HL-60 (cell line): ENCODE measurements around the gene GNAS.
"Not testable (repeated sequence)": the region's sequence is repeated elsewhere in the genome, so short reads cannot be mapped to it uniquely, and the experiment has no call there.

Experiments used
- DNase-seq, 2 experiments: peaks; one replicate each; pipeline ENCODE4 v3.0.0-alpha.2; 2010 to 2020; ENCODE audit warnings: low read depth in 1 of 2, low spot score in 1 of 2
- H3K27ac ChIP-seq: fragments of 250-450 bp; sonication (Bioruptor Pico); replicated peaks from 2 replicates; pipeline ENCODE4 v1.5.1; 2020; ENCODE audit warnings: mild to moderate bottlenecking, moderate library complexity
- H3K27me3 ChIP-seq: fragments of 250-450 bp; sonication (Bioruptor Pico); 2 replicates; pipeline ENCODE4 v1.5.1; 2021; ENCODE audit warnings: mild to moderate bottlenecking, moderate library complexity; ENCODE audit not compliant: insufficient read depth, poor library complexity, severe bottlenecking
- H3K4me3 ChIP-seq: replicated peaks from 2 replicates; pipeline ENCODE4 v1.5.1; 2011; ENCODE audit warnings: mild to moderate bottlenecking, control low read depth, low read length; ENCODE audit not compliant: insufficient read depth
- CTCF ChIP-seq: IDR thresholded peaks from one replicate; pipeline ENCODE4 v1.5.1; 2011; ENCODE audit warnings: low read length, control low read depth, inconsistent platforms; ENCODE audit not compliant: insufficient read depth
- GABPA ChIP-seq: IDR thresholded peaks from 2 replicates; pipeline ENCODE4 v1.6.1; 2012; ENCODE audit warnings: low read depth
- POLR2AphosphoS5 ChIP-seq: IDR thresholded peaks from 2 replicates; pipeline ENCODE4 v1.6.1; 2012; ENCODE audit warnings: low read depth
- REST ChIP-seq: IDR thresholded peaks from 2 replicates; pipeline ENCODE4 v1.6.1; 2012; ENCODE audit warnings: low read depth; ENCODE audit not compliant: insufficient replicate concordance
- SPI1 ChIP-seq: IDR thresholded peaks from 2 replicates; pipeline ENCODE4 v1.6.1; 2012; ENCODE audit warnings: low read depth, mild to moderate bottlenecking, borderline replicate concordance

The GNAS gene

GRCh38 chr20:58944610-58945009, 92.1 kb downstream of the GNAS start:
- H3K27ac ChIP-seq = no peak overlapping the region
- TF ChIP-seq REST (no peak), GABPA (no peak), POLR2AphosphoS5 (no peak), SPI1 (no peak), CTCF (no peak)
- DNase-seq = no peak
- no peak overlapping the region for H3K4me3 ChIP-seq
- H3K27me3 ChIP-seq = no peaks in the 10 kb centered on the region

- no peaks in the 10 kb centered on the region for H3K27me3 ChIP-seq
- no peak overlapping the region for H3K4me3 ChIP-seq
- H3K27ac ChIP-seq = no peak overlapping the region
- peak in 1 of 2 experiments; percentile 17 for DNase-seq
- TF ChIP-seq GABPA (no peak), SPI1 (0 out of 2 replicates have a peak, but pooled peaks have one; percentile 13), CTCF (no peak), POLR2AphosphoS5 (no peak), REST (no peak)
These were observed 93.6 kb downstream of the GNAS start for GRCh38 chr20:58945965-58946631.

- DNase-seq = not testable (repeated sequence)
These were observed 95.4 kb downstream of the GNAS start for GRCh38 chr20:58947797-58948388.

GRCh38 chr20:58950603-58951002, 98.1 kb downstream of the GNAS start:
- no peaks in the 10 kb centered on the region for H3K27me3 ChIP-seq
- TF ChIP-seq CTCF (no peak), SPI1 (no peak), POLR2AphosphoS5 (no peak), REST (no peak), GABPA (no peak)
- no peak overlapping the region for H3K27ac ChIP-seq
- H3K4me3 ChIP-seq = no peak overlapping the region
- DNase-seq = no peak

More at GRCh38 chr20:58947797-58948388, 95.4 kb downstream of the GNAS start:
- H3K27me3 ChIP-seq, H3K27ac ChIP-seq, H3K4me3 ChIP-seq: not testable (repeated sequence)
